Measurements from ENCODE around the gene P2RY6. TPM values are rescaled to one million over a fixed set of nuclear protein-coding genes. Genes with fewer than 3 reads are reported as not detected.

Gene P2RY6
- total RNA-seq, 1 donor from 2014 or later: not detected

- H3K9me3 Mint-ChIP-seq (ENCODE audit: unreplicated experiment): no peaks in the 10 kb centered on the region
- no peak overlapping the region for H3K27ac Mint-ChIP-seq (ENCODE audit: unreplicated experiment)
- no peaks in the 10 kb centered on the region for H3K27me3 Mint-ChIP-seq (ENCODE audit: unreplicated experiment)
Measured at GRCh38 chr11:73248526-73249185, 23.5 kb upstream of the P2RY6 start.

DNA sequence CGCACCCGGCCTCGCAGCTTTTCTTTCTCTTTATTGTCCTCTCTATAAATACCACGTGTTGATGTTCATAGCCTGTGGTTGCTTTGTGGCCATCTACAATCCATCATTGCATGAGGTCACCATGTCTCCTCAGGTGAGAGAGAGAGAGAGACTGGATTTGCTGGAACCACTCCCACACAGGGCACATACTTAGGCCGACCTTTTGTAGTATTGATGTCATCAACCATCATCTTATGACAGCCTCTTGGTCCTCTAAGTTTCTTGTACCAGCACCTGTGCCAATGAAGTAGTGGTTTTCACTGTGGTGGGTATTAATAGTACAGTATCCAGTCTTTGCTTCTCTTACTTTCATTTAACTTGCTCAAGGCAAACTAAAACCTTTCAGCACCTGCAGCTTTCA lies 22.8 kb upstream of the P2RY6 start:
- Mint-ChIP-seq H3K27me3 (ENCODE audit: unreplicated experiment) (no peaks in the 10 kb centered on the region), H3K36me3 (ENCODE audit: unreplicated experiment) (no peaks in the 10 kb centered on the region), H3K9me3 (ENCODE audit: unreplicated experiment) (no peaks in the 10 kb centered on the region), H3K4me1 (ENCODE audit: unreplicated experiment) (peaks cover 21% of the 10 kb centered on the region), H3K27ac (ENCODE audit: unreplicated experiment) (no peak overlapping the region), H3K4me3 (ENCODE audit: unreplicated experiment) (no peak overlapping the region)
- no peak for TF ChIP-seq CTCF (IDR thresholded peaks at IDR 0.05)
- DNase-seq (ENCODE audit: extremely low spot score, unreplicated experiment): no peak

More at GRCh38 chr11:73248526-73249185, 23.5 kb upstream of the P2RY6 start:
- peaks cover 21% of the 10 kb centered on the region for H3K4me1 Mint-ChIP-seq (ENCODE audit: unreplicated experiment)
- no peak for TF ChIP-seq CTCF (IDR thresholded peaks at IDR 0.05)
- H3K4me3 Mint-ChIP-seq (ENCODE audit: unreplicated experiment): no peak overlapping the region
- H3K36me3 Mint-ChIP-seq (ENCODE audit: unreplicated experiment): no peaks in the 10 kb centered on the region
- no peak for DNase-seq (ENCODE audit: extremely low spot score, unreplicated experiment)

GRCh38 chr11:73249853-73250783 lies 22.0 kb upstream of the P2RY6 start:
- Mint-ChIP-seq H3K36me3 (ENCODE audit: unreplicated experiment) (no peaks in the 10 kb centered on the region), H3K27ac (ENCODE audit: unreplicated experiment) (no peak overlapping the region), H3K9me3 (ENCODE audit: unreplicated experiment) (no peaks in the 10 kb centered on the region)

DNA sequence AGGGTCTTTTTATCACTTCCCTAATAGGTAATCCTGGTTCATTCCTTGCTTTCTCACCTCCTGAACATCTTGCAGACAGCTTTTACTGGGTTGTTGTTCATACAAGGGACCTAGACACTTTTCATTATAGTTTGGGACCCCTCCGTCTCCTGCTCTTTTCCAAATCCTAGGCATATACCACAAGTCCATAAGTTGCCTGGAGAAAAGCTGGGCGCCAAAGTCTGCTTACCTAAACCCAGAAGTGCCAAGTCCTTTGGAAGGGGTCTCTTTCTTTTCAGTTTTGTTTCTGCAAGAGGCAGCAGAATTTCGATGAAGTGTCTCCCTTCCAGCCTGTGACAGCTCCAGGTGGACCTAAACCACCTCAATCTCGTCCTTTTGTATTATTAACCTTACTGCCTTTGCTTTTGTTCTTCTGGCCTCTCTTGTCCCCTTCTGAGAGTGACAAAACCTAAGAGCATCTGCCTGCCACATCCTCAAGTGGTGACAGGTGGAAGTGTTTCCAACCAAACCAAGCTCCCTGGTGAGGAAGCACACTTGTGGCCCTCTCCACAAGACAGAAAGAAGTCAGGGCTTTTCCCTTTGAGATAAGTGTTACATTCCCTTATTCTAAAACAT lies 19.5 kb upstream of the P2RY6 start:
- Mint-ChIP-seq H3K36me3 (ENCODE audit: unreplicated experiment) (no peaks in the 10 kb centered on the region), H3K27ac (ENCODE audit: unreplicated experiment) (no peak overlapping the region), H3K9me3 (ENCODE audit: unreplicated experiment) (no peaks in the 10 kb centered on the region), H3K27me3 (ENCODE audit: unreplicated experiment) (no peaks in the 10 kb centered on the region), H3K4me3 (ENCODE audit: unreplicated experiment) (no peak overlapping the region), H3K4me1 (ENCODE audit: unreplicated experiment) (peaks cover 6% of the 10 kb centered on the region)
- DNase-seq (ENCODE audit: extremely low spot score, unreplicated experiment): no peak
- TF ChIP-seq CTCF (IDR thresholded peaks at IDR 0.05): no peak

More at GRCh38 chr11:73249853-73250783, 22.0 kb upstream of the P2RY6 start:
- no peak for DNase-seq (ENCODE audit: extremely low spot score, unreplicated experiment)
- no peak for TF ChIP-seq CTCF (IDR thresholded peaks at IDR 0.05)
- Mint-ChIP-seq H3K27me3 (ENCODE audit: unreplicated experiment) (no peaks in the 10 kb centered on the region), H3K4me1 (ENCODE audit: unreplicated experiment) (peaks cover 15% of the 10 kb centered on the region), H3K4me3 (ENCODE audit: unreplicated experiment) (no peak overlapping the region)

All from osteocyte (in vitro differentiated cells).